HG03520 (cell line): Measurements from ENCODE around the gene LRP1B.
"Not testable (repeated sequence)": the region's sequence is repeated elsewhere in the genome, so short reads cannot be mapped to it uniquely, and the experiment has no call there.

Experiments used
- ATAC-seq: cut with Tn5 transposase; IDR thresholded peaks from one replicate; pipeline ENCODE4 v1.9.1; 2021; ENCODE audit warnings: mild to moderate bottlenecking, moderate library complexity; ENCODE audit not compliant: unreplicated experiment

LRP1B gene

DNA sequence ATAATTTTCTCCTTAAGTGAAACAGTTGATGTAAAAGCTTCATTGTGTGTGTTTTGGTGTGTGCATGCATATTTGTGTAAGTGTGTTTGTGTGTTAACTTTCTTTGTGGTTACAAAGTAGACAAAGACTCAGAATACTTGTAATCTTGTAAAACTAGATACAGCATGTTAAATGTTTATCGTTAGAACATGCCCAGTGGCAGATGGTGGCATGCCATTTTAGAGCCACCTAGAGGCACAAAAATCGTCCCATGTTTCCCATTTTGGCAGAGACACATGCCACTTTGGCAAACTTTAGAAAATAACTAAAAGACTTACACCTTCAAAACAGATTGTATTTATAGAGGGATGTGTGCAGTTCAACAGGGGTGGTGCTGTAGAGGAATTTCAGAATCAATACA is 224.1 kb downstream of the LRP1B start:
- ATAC-seq = no peak

DNA sequence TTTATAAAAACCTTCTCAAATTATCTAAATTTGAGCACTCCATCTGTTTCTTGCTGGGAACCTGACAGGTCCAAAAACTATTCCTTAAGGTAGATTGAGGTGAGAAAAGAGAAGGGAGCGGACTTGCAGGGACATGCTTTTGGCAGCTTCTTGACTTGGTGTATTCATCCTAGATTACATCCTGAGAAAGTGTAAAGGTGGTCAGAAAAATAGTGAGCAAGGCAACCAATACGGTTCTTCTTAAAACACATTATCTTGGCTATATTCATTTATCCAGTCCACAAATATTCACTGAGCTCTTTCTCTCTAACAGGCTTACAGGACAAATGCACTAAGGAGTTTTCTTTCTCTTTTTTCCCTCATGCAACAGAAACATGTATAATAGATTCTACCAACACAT is 230.0 kb downstream of the LRP1B start:
- ATAC-seq = no peak

DNA sequence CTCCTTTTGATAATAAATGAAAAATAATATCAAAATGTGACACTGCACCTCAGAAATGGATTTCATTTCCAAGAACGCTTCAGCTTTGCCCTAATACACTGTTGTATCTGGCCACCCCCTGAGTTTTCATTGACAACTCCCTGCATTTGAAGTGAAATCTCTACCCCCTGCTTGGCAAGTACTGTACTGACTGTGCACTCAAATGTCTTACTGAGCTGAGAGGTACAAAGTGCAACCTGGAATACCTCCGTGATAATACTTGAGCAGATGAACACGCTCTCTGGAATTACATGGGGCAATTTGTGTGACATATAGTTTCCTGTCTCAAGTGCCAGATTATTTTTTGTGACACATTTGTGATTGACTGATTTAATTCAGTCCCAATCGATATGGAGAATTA is 231.1 kb downstream of the LRP1B start:
- no peak for ATAC-seq

DNA sequence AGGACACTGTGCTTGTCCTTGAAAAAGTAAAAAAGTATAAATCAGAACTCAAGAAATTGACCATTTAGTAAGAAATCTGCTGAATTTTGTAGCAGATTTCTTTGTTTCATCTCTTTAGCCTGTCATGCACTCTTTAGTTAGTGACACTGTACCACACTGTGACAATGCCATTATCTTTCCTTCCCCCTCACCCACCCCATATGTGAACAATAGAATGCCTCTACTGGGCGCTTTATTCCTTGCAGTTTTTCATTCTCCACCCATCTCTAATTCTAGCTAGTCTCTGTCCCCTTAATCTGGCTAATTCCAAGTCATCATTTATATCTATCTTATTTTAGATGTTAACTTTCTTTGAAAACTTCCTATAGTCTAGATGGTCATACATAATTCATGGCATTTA is 241.0 kb downstream of the LRP1B start:
- no peak for ATAC-seq

- no peak for ATAC-seq
Measured at GRCh38 chr2:141888987-141889555, 241.7 kb downstream of the LRP1B start.

DNA sequence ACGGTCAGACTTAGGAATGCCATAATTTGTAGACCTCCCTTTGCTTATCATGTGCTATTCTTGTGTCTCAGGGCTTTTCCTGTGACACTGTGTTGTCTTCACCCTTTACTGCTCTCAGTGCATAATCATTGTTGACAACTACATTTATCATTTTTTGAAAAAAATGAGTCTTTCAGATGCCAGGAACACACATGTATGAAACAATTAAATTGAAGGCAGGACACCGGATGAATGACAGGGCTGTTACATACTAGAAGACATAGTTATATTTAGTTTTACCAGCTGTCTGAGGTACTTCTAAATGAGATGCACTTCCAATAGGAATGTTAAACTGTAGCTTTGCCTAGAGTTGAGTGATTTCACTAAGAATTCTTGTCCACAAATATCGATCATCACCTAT is 243.5 kb downstream of the LRP1B start:
- no peak for ATAC-seq

- ATAC-seq = no peak
Measured at GRCh38 chr2:141878016-141878415, 252.8 kb downstream of the LRP1B start.

GRCh38 chr2:141871913-141872634 is 258.7 kb downstream of the LRP1B start:
- no peak for ATAC-seq

- ATAC-seq = no peak
Measured at GRCh38 chr2:141869572-141869971, 261.2 kb downstream of the LRP1B start.

- ATAC-seq = no peak
Measured at GRCh38 chr2:141863964-141864363, 266.9 kb downstream of the LRP1B start.

- ATAC-seq = no peak
Measured at GRCh38 chr2:141856215-141856919, 274.4 kb downstream of the LRP1B start.

DNA sequence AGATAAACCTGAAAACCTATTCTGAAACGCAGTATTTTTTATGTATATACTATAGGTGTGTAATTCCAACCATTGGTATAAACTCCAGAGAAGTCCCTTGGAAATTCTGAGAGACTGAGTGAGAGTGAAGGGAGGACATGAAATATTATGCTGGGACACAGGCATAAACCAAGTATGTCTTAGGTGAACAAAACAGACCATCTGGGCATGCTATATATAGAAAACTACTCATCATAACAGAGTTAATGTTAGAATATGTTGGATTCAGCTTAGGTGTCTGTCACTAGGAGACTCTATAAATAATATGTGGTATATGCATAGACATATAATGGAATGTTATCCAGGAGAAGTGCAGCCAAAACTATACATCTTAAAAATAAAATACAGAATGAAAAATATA is 282.6 kb downstream of the LRP1B start:
- ATAC-seq = no peak

DNA sequence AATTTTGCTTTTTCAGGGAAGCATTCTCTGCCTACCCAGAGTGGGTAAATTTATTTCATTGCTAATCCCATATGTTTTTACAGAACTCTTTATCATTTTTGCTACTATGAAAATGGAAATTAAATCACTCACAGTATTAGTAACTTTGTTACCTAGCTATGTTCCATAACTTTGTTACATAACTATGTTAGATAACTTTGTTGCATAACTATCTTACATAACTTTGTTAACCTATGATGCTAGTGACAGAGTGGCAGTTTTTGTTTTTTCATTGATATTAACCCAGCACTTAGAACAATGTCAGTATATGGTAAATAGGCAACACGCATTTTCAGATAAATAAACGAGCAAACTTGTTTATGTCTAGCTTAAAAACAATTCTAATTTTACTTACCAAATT is 286.6 kb downstream of the LRP1B start:
- no peak for ATAC-seq

GRCh38 chr2:141835103-141835502 is 295.7 kb downstream of the LRP1B start:
- no peak for ATAC-seq

DNA sequence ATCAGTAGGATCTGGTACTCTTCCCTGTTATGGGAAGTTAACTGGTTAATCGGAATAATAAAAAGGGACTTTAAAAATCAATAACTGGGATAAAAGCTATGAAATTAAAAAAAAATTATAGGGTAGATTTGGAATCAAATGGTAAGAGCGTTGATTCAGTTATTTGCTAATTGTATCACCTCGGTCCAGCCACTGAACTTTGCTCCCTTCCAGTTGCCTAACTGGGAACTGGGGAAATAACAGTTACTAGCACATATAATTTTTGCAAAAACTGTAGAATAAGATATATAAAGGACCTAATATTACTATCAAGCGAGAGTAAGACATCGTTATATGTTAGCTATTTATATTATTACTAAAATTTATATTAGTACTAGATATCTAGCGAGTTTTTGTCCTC is 302.1 kb downstream of the LRP1B start:
- no peak for ATAC-seq

GRCh38 chr2:141824790-141825189 is 306.0 kb downstream of the LRP1B start:
- ATAC-seq = no peak

DNA sequence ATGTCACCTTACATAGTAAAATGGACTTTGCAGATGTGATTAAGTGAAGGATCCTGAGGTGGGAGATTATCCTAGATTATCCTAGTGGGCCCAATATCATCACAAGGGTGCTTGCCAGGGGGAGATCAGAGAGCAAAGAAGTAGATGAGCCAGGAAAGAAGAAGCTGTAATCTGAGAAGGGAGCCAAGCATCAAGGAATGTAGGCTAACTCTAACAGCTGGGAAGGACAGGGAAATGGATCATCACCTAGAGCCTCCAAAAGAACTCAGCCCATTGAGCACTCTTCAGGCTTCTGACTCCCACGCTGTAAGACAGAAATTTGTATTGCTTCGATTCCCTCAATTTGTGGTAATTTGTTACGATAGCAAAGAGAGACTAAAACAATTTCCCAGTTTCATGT is 309.9 kb downstream of the LRP1B start:
- no peak for ATAC-seq

- not testable (repeated sequence) for ATAC-seq
Measured at GRCh38 chr2:141815320-141815719, 315.5 kb downstream of the LRP1B start.

GRCh38 chr2:141814150-141814549 is 316.7 kb downstream of the LRP1B start:
- no peak for ATAC-seq

DNA sequence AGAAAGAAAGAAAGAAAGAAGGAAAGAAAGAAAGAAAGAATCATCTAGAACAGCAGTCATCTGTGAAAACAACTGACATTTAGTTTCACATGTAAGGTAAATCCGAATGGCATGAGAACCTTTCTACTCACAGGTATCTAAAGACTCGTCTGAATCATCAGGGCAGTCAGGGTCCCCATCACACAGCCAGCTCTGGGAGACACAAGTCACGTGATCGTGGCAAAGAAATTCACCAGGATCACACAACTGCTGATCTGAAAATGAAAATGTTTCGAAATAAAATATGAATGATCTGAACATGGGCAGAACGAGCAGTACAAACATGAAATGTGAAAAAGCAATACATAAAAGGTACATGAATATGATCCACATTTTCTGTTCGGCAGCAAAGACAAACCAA is 320.7 kb downstream of the LRP1B start:
- ATAC-seq = no peak

- ATAC-seq = no peak
Measured at GRCh38 chr2:141806090-141806489, 324.7 kb downstream of the LRP1B start.

GRCh38 chr2:141805302-141805701 is 325.5 kb downstream of the LRP1B start:
- no peak for ATAC-seq
